Activated CD8-positive, alpha-beta memory T cell treated with anti-CD3 and anti-CD28 coated beads, Interleukin-2, amount 50 U/mL, for 48 hours (primary cell): ENCODE results near the gene BNC2.
"Not testable (repeated sequence)": the region's sequence is repeated elsewhere in the genome, so short reads cannot be mapped to it uniquely, and the experiment has no call there.

Experiments
- DNase-seq: peaks from one replicate; pipeline ENCODE4 v3.0.0-alpha.2; 2020

Gene BNC2

GRCh38 chr9:16575986-16576245, 294.6 kb downstream of the BNC2 start:
- DNase-seq = no peak

- DNase-seq = no peak
These were observed 295.1 kb downstream of the BNC2 start for GRCh38 chr9:16575142-16575985.

GRCh38 chr9:16572005-16572734, 298.3 kb downstream of the BNC2 start:
- DNase-seq = no peak

- DNase-seq = no peak
These were observed 299.2 kb downstream of the BNC2 start for GRCh38 chr9:16571127-16571802.

GRCh38 chr9:16563446-16563845, 307.0 kb downstream of the BNC2 start:
- no peak for DNase-seq

- DNase-seq = no peak
These were observed 309.3 kb downstream of the BNC2 start for GRCh38 chr9:16561121-16561520.

- DNase-seq = no peak
These were observed 310.9 kb downstream of the BNC2 start for GRCh38 chr9:16559418-16560188.

- no peak for DNase-seq
These were observed 314.7 kb downstream of the BNC2 start for GRCh38 chr9:16555802-16556201.

- DNase-seq = no peak
These were observed 316.5 kb downstream of the BNC2 start for GRCh38 chr9:16553869-16554540.

- no peak for DNase-seq
These were observed 318.2 kb downstream of the BNC2 start for GRCh38 chr9:16552252-16552651.

- DNase-seq = no peak
These were observed 318.8 kb downstream of the BNC2 start for GRCh38 chr9:16551692-16552091.

- no peak for DNase-seq
These were observed 324.8 kb downstream of the BNC2 start for GRCh38 chr9:16545639-16546038.

- DNase-seq = no peak
These were observed 325.6 kb downstream of the BNC2 start for GRCh38 chr9:16544842-16545241.

GRCh38 chr9:16543686-16544085, 326.8 kb downstream of the BNC2 start:
- DNase-seq = no peak

GRCh38 chr9:16543225-16543624, 327.2 kb downstream of the BNC2 start:
- DNase-seq = no peak

GRCh38 chr9:16542290-16542689, 328.2 kb downstream of the BNC2 start:
- DNase-seq = no peak

- no peak for DNase-seq
These were observed 329.5 kb downstream of the BNC2 start for GRCh38 chr9:16540743-16541613.

- not testable (repeated sequence) for DNase-seq
These were observed 330.8 kb downstream of the BNC2 start for GRCh38 chr9:16539626-16540025.

- no peak for DNase-seq
These were observed 334.9 kb downstream of the BNC2 start for GRCh38 chr9:16535555-16535954.

GRCh38 chr9:16532681-16533450, 337.6 kb downstream of the BNC2 start:
- DNase-seq = no peak

GRCh38 chr9:16532272-16532671, 338.2 kb downstream of the BNC2 start:
- no peak for DNase-seq
